Common myeloid progenitor, CD34-positive (primary cell): ENCODE measurements around the gene DIAPH1.

Experiments used
- CTCF ChIA-PET: fragments of 350-600 bp; sonication (Branson Sonifier 250); formaldehyde crosslinking; loops from one replicate; lab custom pipeline; 2021; ENCODE audit warnings: antibody characterized with exemption; lab: Charles Lee
- POLR2A ChIA-PET: fragments of 350-600 bp; sonication (Branson Sonifier 250); formaldehyde crosslinking; loops from one replicate; lab custom pipeline; 2021; ENCODE audit warnings: antibody characterized with exemption; lab: Charles Lee
- DNase-seq, 3 donors: peaks; one replicate each; pipeline versions ENCODE4 v3.0.0 to v3.0.0-alpha.2; 2013
- H3K27ac ChIP-seq, 2 experiments: 1 replicate in 1 of 2; 2 replicates in 1 of 2; pipeline ENCODE4 v1.7.0; 2013; ENCODE audit warnings: inconsistent platforms in 2 of 2, low read length in 2 of 2, mild to moderate bottlenecking in 2 of 2, low read depth in 1 of 2, moderate library complexity in 1 of 2; ENCODE audit not compliant: severe bottlenecking in 2 of 2, insufficient read depth in 1 of 2, poor library complexity in 1 of 2
- H3K27me3 ChIP-seq, 5 experiments: replicated peaks in 2 of 5; 1 replicate in 3 of 5; 2 replicates in 2 of 5; pipeline versions ENCODE4 v1.6.1 to v1.7.0; 2013; ENCODE audit warnings: low read length in 4 of 5, mild to moderate bottlenecking in 2 of 5, moderate library complexity in 2 of 5, inconsistent platforms in 1 of 5; ENCODE audit not compliant: insufficient read depth in 5 of 5, control insufficient read depth in 4 of 5
- H3K36me3 ChIP-seq, 4 experiments: 1 replicate in 2 of 4; 2 replicates in 2 of 4; pipeline versions ENCODE4 v1.6.1 to v1.7.0; 2013; ENCODE audit warnings: low read length in 3 of 4, control low read depth in 1 of 4, mild to moderate bottlenecking in 1 of 4; ENCODE audit not compliant: control insufficient read depth in 4 of 4, insufficient read depth in 4 of 4
- H3K4me1 ChIP-seq, 4 experiments: 1 replicate in 3 of 4; 2 replicates in 1 of 4; pipeline versions ENCODE4 v1.6.1 to v1.7.1; 2013; ENCODE audit warnings: low read length in 3 of 4, mild to moderate bottlenecking in 3 of 4, control low read depth in 1 of 4, inconsistent platforms in 1 of 4, moderate library complexity in 1 of 4; ENCODE audit not compliant: control insufficient read depth in 4 of 4, insufficient read depth in 4 of 4; ENCODE audit errors: control extremely low read depth in 1 of 4
- H3K4me3 ChIP-seq, 7 experiments: 1 replicate in 4 of 7; 2 replicates in 3 of 7; pipeline versions ENCODE4 v1.5.1 to v1.7.0; 2013; ENCODE audit warnings: mild to moderate bottlenecking in 7 of 7, low read length in 6 of 7, moderate library complexity in 6 of 7, inconsistent platforms in 2 of 7, low read depth in 2 of 7, control low read depth in 1 of 7; ENCODE audit not compliant: insufficient read depth in 4 of 7, control insufficient read depth in 1 of 7; ENCODE audit errors: extremely low read depth in 1 of 7
- H3K9me3 ChIP-seq, 5 experiments: 1 replicate in 4 of 5; 2 replicates in 1 of 5; pipeline versions ENCODE4 v1.6.1 to v1.7.1; 2013; ENCODE audit warnings: low read length in 4 of 5, mild to moderate bottlenecking in 2 of 5, inconsistent platforms in 1 of 5, low read depth in 1 of 5, moderate library complexity in 1 of 5; ENCODE audit not compliant: control insufficient read depth in 4 of 5, insufficient read depth in 2 of 5; ENCODE audit errors: control extremely low read depth in 1 of 5
- WGBS: methylation state at CpG from one replicate; pipeline ENCODE4 v1.1.5; 2013; ENCODE audit not compliant: insufficient coverage; 5-methylcytosine and 5-hydroxymethylcytosine counted together

The DIAPH1 gene

DNA sequence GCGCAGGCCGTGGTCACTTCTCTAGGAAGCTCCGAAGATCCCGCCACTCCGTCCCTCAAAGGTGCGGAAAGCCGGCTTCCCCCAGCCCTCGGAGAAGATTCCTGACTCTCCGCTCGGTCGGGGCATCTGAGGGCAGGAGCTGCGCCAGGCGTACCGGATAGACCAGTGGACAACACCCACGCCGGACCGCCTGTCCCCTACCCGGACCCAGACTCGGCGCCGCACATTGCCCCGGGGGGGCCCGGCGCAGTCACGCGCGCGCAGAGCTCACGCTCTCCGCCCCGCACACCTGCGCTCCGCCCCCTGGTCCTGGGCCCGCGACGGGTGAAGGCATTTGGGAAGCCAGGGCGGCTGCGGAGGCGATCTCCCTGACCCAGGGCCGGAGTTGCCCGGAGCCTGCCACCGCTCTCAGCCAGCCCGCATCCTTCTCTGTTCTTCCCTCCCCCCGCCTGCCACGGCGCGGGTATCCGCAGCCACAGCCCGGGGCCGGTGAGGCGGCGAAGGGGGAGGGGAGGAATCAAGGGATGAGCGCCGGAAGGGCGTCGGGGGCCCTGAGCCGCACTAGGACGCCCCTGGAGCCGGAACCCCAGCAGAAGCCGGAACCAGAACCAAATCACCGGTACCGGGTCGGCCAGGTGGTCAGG, 18.4 kb upstream of the DIAPH1 start:
- ChIA-PET POLR2A (interaction anchor here (0.7 to 1.3 kb wide), 3 partner anchors 12 to 18 kb away, joined by 3 read pairs; partner anchors contain the start of gene DIAPH1), CTCF (interaction anchor here (0.8 to 11.2 kb wide), 14 partner anchors 8 to 70 kb away, joined by 3 to 101 read pairs (median 6); partner anchors contain the start of genes DIAPH1 and FCHSD1)
- H3K27ac ChIP-seq: no peak overlapping the region
- peaks cover 4 to 40% (median 30%) of the 10 kb centered on the region in 4 experiments for H3K4me1 ChIP-seq
- no peaks in the 10 kb centered on the region for H3K27me3 ChIP-seq
- WGBS: 0% methylated on average over 62 of the region's 63 CpGs
- peak in 2 of 3 donors; percentile 25 to 34 for DNase-seq
- no peaks in the 10 kb centered on the region for H3K9me3 ChIP-seq
- peaks cover 3 to 17% (median 11%) of the 10 kb centered on the region in 4 experiments for H3K36me3 ChIP-seq
- H3K4me3 ChIP-seq: peak overlapping the region; percentile 79 to 99 (median 92)

DNA sequence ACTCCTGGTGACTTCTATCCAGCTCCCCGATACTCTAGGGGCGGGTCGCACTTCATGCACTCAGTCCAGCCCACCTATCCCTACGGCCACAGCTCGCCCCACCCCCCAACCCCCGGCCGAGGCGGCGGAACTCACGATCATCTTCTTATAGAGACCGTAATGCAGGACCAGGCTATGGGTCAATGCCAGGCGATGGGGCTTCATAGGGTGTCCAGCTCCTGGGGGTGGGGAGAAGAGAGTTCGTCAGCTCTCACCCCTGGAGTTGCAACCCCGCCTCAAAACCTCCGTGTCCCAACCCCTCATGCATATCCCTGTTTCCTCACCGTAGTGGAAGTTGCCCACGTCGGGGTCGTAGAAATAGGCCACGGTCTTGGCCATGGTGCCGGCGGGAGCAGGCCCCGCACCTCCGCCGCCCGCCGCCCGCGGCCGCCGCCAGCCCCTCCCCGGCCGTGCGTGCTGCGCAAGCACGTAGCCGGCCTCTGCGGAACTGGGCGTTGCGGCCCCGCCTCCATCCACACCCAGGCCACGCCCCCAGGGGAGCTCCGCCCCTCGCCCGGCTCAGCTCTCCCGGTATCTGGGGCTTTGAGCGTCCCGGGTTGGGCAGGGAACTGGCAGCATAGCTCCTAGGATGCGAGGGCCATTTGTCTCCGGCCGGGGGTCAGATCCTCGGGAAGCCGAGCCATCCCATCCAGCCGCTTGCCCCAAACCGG, 17.8 kb upstream of the DIAPH1 start, which contains the start of the genes HDAC3 and RELL2:
HDAC3 (minus strand) TSS at position 437 of the 710 bp plus-strand sequence; CDS start at position 378, 59 bp downstream.
RELL2 (plus strand) TSS at position 585 of the 710 bp plus-strand sequence. CDS start 1,229 bp downstream, outside the sequence.
- H3K27me3 ChIP-seq: no peaks in the 10 kb centered on the region
- CTCF ChIA-PET: interaction anchor here (0.8 to 11.2 kb wide), 13 partner anchors 8 to 103 kb away, joined by 3 to 101 read pairs (median 5); partner anchors contain the start of genes DIAPH1 and FCHSD1
- H3K27ac ChIP-seq: peak within 1 kb of the TSS; percentile 60 to 88
- H3K4me1 ChIP-seq: peaks cover 4 to 40% (median 30%) of the 10 kb centered on the region in 4 experiments
- POLR2A ChIA-PET: interaction anchor here (0.7 to 1.3 kb wide), 3 partner anchors 11 to 18 kb away, joined by 3 read pairs; partner anchors contain the start of gene DIAPH1
- WGBS: 0% methylated on average over 35 of the region's 55 CpGs
- H3K9me3 ChIP-seq: no peaks in the 10 kb centered on the region
- H3K4me3 ChIP-seq: peak within 1 kb of the TSS; percentile 79 to 99 (median 92)
- H3K36me3 ChIP-seq: peaks cover 3 to 18% (median 13%) of the 10 kb centered on the region in 4 experiments
- DNase-seq: peak; percentile 82 to 89 (median 88)

- H3K4me1 ChIP-seq: peaks cover 4 to 40% (median 30%) of the 10 kb centered on the region in 4 experiments
- peaks cover 5 to 22% (median 11%) of the 10 kb centered on the region in 4 experiments for H3K36me3 ChIP-seq
- peak overlapping the region; percentile 60 to 88 for H3K27ac ChIP-seq
- WGBS: 30% methylated on average over 2 of the region's 4 CpGs
- no peak for DNase-seq
- no peaks in the 10 kb centered on the region for H3K27me3 ChIP-seq
- peak overlapping the region; percentile 79 to 99 (median 92) for H3K4me3 ChIP-seq
- POLR2A ChIA-PET: interaction anchor here (1.3 kb wide), 1 partner anchor 10 kb away, joined by 3 read pairs; no protein-coding TSS in a partner anchor
- no peaks in the 10 kb centered on the region for H3K9me3 ChIP-seq
- CTCF ChIA-PET: interaction anchor here (0.6 to 11.2 kb wide), 10 partner anchors 9 to 103 kb away, joined by 3 to 101 read pairs (median 4); partner anchors contain the start of gene DIAPH1
Measured at GRCh38 chr5:141636106-141636412, 17.3 kb upstream of the DIAPH1 start.

DNA sequence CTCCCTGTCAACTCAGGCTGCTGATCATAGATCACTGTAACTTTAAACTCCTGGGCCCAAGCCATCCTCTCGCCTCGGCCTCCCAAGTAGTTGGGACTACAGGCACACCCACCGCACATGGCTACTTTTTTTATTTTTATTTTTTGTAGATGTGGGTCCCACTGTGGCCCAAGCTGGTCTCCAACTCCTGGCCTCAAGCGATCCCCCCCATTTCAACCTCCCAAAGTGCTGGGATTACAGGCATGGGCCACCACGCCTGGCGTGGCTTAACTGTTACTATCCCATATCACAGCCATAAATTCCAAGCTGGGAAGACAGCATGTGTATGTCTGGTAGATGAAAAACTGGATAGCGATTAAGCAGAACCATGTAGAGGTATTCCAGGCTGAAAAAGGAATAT, 16.8 kb upstream of the DIAPH1 start:
- 40% methylated on average over 1 of the region's 7 CpGs for WGBS
- H3K27me3 ChIP-seq: no peaks in the 10 kb centered on the region
- POLR2A ChIA-PET: no interaction called here
- CTCF ChIA-PET: interaction anchor here (0.6 to 11.2 kb wide), 13 partner anchors 9 to 102 kb away, joined by 3 to 101 read pairs (median 3); partner anchors contain the start of gene DIAPH1
- DNase-seq: no peak
- H3K27ac ChIP-seq: peak overlapping the region; percentile 60 to 88
- no peaks in the 10 kb centered on the region for H3K9me3 ChIP-seq
- peaks cover 5 to 22% (median 9%) of the 10 kb centered on the region in 4 experiments for H3K36me3 ChIP-seq
- H3K4me3 ChIP-seq: peak overlapping the region in 6 of 7 experiments; percentile 79 to 99 (median 92)
- peaks cover 4 to 40% (median 30%) of the 10 kb centered on the region in 4 experiments for H3K4me1 ChIP-seq

DNA sequence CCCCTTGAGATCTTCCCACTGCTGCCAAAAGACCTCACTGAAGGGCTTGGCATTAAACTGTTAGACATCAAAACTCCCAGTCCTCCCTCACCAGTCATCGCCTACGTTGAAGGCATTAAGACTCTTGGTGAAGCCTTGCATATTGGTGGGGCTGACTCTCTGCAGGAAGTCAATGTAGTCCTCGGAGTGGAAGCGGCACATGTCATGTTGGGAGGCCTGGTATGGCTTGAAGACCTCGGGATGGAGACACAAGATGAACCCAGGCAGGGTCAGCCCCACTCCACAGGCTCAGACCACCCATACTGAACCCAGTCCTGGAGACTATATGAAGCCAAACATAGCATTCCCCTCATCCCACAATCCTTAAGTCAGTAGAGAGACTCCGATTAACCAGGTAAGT, 15.9 kb upstream of the DIAPH1 start:
- Histone ChIP-seq H3K36me3 (peaks cover 5 to 29% (median 12%) of the 10 kb centered on the region in 4 experiments), H3K4me3 (no peak overlapping the region), H3K27me3 (no peaks in the 10 kb centered on the region), H3K27ac (no peak overlapping the region), H3K9me3 (no peaks in the 10 kb centered on the region), H3K4me1 (peaks cover 4 to 40% (median 30%) of the 10 kb centered on the region in 4 experiments)
- WGBS: 96% methylated on average over 3 of the region's 6 CpGs
- ChIA-PET CTCF (interaction anchor here (0.9 to 11.2 kb wide), 10 partner anchors 9 to 65 kb away, joined by 3 to 101 read pairs (median 3); partner anchors contain the start of gene DIAPH1), POLR2A (no interaction called here)
- no peak for DNase-seq

DNA sequence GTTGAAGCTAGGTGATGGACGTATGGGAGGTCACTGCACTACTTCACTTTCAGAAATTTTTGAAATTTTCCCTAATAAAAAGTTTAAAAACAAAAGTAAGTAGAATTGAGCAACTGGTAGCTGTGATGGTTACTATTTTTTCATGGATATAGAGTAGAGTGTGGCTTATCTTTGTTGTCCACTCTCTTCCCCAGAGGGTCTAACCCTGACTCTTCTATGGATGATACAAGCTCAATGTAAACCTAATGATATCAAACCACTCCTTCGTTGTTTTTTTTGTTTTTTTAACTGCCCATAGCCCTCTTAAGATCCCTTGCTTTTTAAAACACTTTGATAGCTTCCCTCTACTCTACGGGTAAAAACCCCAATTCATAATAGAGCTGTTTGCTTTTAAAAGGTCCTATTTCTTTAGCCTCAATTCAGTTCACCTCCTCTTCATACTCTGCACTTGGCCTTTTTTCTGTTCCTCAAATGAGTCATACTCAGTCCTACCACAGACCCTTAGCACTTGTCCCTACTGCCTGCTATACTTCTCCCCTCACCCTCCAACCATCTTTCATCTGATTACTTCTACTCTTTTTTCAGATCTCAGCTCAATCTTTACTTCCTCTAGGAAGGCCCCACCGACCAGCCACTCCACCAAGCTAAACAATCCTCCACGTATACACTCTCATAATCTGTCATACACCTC, 15.2 kb upstream of the DIAPH1 start:
- WGBS: 73% methylated on average over 4 of the region's 5 CpGs
- no peak for DNase-seq
- ChIA-PET POLR2A (no interaction called here), CTCF (interaction anchor here (0.7 to 11.2 kb wide), 8 partner anchors 9 to 56 kb away, joined by 3 to 101 read pairs (median 4); partner anchors contain the start of genes DIAPH1 and FCHSD1)
- Histone ChIP-seq H3K27me3 (no peaks in the 10 kb centered on the region), H3K4me3 (no peak overlapping the region), H3K9me3 (no peaks in the 10 kb centered on the region), H3K4me1 (peaks cover 4 to 40% (median 30%) of the 10 kb centered on the region in 4 experiments), H3K36me3 (peaks cover 10 to 36% (median 18%) of the 10 kb centered on the region in 4 experiments), H3K27ac (no peak overlapping the region)
